AG08395 (cell line): ENCODE results near the gene DENND4A.
"Not testable (repeated sequence)": the region's sequence is repeated elsewhere in the genome, so short reads cannot be mapped to it uniquely, and the experiment has no call there.

Experiments used
- DNase-seq: peaks from one replicate; pipeline ENCODE4 v3.0.0; 2012; ENCODE audit warnings: mixed read lengths, low spot score

The DENND4A gene

GRCh38 chr15:65632780-65633375 is 159.2 kb downstream of the DENND4A start:
- no peak for DNase-seq

- DNase-seq = no peak
Measured at GRCh38 chr15:65631503-65631902, 160.6 kb downstream of the DENND4A start.

GRCh38 chr15:65630760-65631159 is 161.3 kb downstream of the DENND4A start:
- no peak for DNase-seq

GRCh38 chr15:65629548-65629947 is 162.5 kb downstream of the DENND4A start:
- DNase-seq = no peak

GRCh38 chr15:65626856-65627255 is 165.2 kb downstream of the DENND4A start:
- no peak for DNase-seq

GRCh38 chr15:65623103-65623502 is 169.0 kb downstream of the DENND4A start:
- DNase-seq = no peak

- DNase-seq = no peak
Measured at GRCh38 chr15:65621638-65622037, 170.5 kb downstream of the DENND4A start, which contains the start of gene SLC24A1. TSS of gene SLC24A1 (plus strand) at chr15:65621938. CDS start at chr15:65624081, 2,143 bp downstream.

GRCh38 chr15:65620833-65621232 is 171.3 kb downstream of the DENND4A start:
- DNase-seq = no peak

- DNase-seq = no peak
Measured at GRCh38 chr15:65619626-65620290, 172.3 kb downstream of the DENND4A start.

GRCh38 chr15:65618560-65619109 is 173.5 kb downstream of the DENND4A start:
- no peak for DNase-seq

GRCh38 chr15:65615887-65616286 is 176.2 kb downstream of the DENND4A start:
- not testable (repeated sequence) for DNase-seq

GRCh38 chr15:65612949-65613744 is 178.9 kb downstream of the DENND4A start:
- DNase-seq = no peak

- DNase-seq = no peak
Measured at GRCh38 chr15:65612616-65612946, 179.5 kb downstream of the DENND4A start.

GRCh38 chr15:65611888-65612615 is 180.0 kb downstream of the DENND4A start:
- DNase-seq = no peak

GRCh38 chr15:65610871-65611718 is 181.0 kb downstream of the DENND4A start, which contains the start of gene INTS14:
TSS of gene INTS14 (minus strand) at chr15:65611131. CDS start at chr15:65607380, 3,751 bp downstream.
- DNase-seq = peak; percentile 99
